22Rv1 (cell line): ENCODE data around the gene REXO1.

ENCODE experiments used
- H3K27ac ChIP-seq: fragments of 450-650 bp; 2 replicates; pipeline ENCODE4 v1.5.1; 2017
- CTCF ChIP-seq: fragments of 450-650 bp; IDR thresholded peaks from 2 replicates; pipeline ENCODE4 v1.5.1; 2017; ENCODE audit warnings: mild to moderate bottlenecking
- ZFX ChIP-seq: fragments of 450-650 bp; IDR thresholded peaks from 2 replicates; pipeline ENCODE4 v1.6.1; 2017; ENCODE audit warnings: antibody characterized with exemption, borderline replicate concordance

Gene REXO1

DNA sequence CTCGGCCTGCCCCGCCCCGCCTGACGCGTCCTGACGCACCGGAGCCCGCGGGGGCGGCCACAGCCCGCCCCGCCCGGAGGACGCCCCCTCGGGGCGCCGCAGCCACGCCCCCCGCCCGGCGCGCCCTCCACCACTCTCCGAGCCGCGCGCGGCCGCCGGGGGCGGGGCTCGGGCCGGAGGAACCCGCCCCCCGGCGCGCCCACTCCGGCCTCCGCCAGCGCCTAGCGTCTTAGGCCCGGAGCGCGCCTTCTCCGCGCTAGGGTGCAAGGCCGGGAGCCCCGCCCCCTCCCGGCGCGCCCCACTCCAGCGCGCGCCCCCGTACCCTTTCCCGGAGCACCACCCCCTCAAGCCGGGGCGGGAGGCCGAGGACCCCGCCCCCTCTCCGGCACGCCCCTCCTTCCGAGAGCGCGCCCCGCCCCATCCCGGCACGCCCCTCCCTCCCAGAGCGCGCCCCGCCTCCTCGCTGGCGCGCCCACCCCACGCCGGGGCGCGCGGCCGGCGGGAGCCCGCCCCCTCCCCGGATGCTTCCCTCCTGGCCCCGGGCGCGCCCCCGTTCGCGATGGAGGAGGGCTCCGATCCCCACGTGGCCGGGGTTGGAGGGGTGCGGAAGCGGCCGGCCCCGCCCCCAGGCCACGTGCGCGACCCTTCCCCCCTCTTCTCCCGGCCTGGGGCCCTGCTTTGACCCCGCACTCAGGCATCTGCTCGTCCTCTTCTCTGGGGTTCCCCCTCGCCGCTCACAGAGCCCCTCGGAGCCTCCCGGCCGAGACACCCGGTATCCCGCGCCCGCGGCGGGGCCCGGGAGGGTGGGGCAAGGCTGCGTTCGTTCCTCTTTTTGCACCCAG lies 15.6 kb upstream of the REXO1 start:
- no peak for TF ChIP-seq ZFX
- TF ChIP-seq CTCF: no peak
- H3K27ac ChIP-seq: peak overlapping the region; percentile 93

DNA sequence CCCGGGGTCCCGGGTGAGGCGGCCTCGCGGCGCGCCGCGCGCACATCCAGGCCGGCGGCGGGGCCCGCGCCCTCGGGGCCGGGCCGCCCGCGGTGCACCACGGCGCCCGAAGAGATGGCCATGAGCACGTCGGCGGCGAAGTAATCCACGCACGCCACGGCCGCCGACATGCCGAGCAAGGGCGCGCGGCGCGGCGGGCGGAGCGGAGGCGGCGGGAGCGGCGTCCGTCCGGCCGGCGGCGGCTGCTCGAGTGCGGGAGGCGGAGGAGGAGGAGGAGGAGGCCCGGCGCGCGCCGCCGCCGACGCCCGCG lies 15.0 kb upstream of the REXO1 start, which contains the start of gene KLF16:
Gene KLF16, minus strand, starts transcription at position 252 of the 310 bp plus-strand sequence. Its CDS starts 82 bp downstream, at position 170.
- TF ChIP-seq ZFX: no peak
- no peak for TF ChIP-seq CTCF
- H3K27ac ChIP-seq: peak within 1 kb of the TSS; percentile 93

GRCh38 chr19:1862424-1863327 lies 14.4 kb upstream of the REXO1 start:
- no peak for TF ChIP-seq CTCF
- no peak for TF ChIP-seq ZFX
- peak overlapping the region; percentile 93 for H3K27ac ChIP-seq

GRCh38 chr19:1862068-1862423 lies 13.8 kb upstream of the REXO1 start:
- H3K27ac ChIP-seq: peak overlapping the region; percentile 93
- no peak for TF ChIP-seq ZFX
- no peak for TF ChIP-seq CTCF

- TF ChIP-seq CTCF (no peak), ZFX (no peak)
- peak overlapping the region; percentile 93 for H3K27ac ChIP-seq
Observed at GRCh38 chr19:1861599-1862031, 13.3 kb upstream of the REXO1 start.

GRCh38 chr19:1860821-1861598 lies 12.7 kb upstream of the REXO1 start:
- TF ChIP-seq ZFX (no peak), CTCF (no peak)
- peak overlapping the region; percentile 93 for H3K27ac ChIP-seq
